Kidney epithelial cell (primary cell): Measurements from ENCODE around the gene DHRSX. TPM values are rescaled to one million over a fixed set of nuclear protein-coding genes. Genes with fewer than 3 reads are reported as not detected.
"Not testable (repeated sequence)": the region's sequence is repeated elsewhere in the genome, so short reads cannot be mapped to it uniquely, and the experiment has no call there.

ENCODE experiments used
- DNase-seq: peaks from one replicate; pipeline ENCODE4 v3.0.0-alpha.2; 2010; ENCODE audit warnings: low read depth
- H3K27me3 ChIP-seq: 2 replicates; pipeline ENCODE4 v1.6.0; 2011; ENCODE audit warnings: low read length; ENCODE audit not compliant: control insufficient read depth, insufficient read depth
- H3K36me3 ChIP-seq: 2 replicates; pipeline ENCODE4 v1.5.1; 2011; ENCODE audit warnings: low read length; ENCODE audit not compliant: control insufficient read depth, insufficient read depth
- H3K4me3 ChIP-seq: 2 replicates; pipeline ENCODE4 v1.5.1; 2011; ENCODE audit warnings: low read depth, mild to moderate bottlenecking, control low read depth, low read length
- total RNA-seq: library from RNA; depleted of rRNA; stranded (reverse); fragments of >200 nt; gene quantifications from 2 replicates; pipeline ENCODE4 v1.2.3, GENCODE V29; 2015
- TF ChIP-seq, protein P1 (sequence below): IDR thresholded peaks from 2 replicates; pipeline ENCODE4 v1.5.1; 2011; ENCODE audit warnings: mild to moderate bottlenecking, moderate library complexity, low read length, control low read depth, inconsistent platforms; ENCODE audit not compliant: insufficient read depth, poor library complexity, severe bottlenecking

Gene DHRSX
- total RNA-seq, 1 donor from 2014 or later, result 31.2 TPM

DNA sequence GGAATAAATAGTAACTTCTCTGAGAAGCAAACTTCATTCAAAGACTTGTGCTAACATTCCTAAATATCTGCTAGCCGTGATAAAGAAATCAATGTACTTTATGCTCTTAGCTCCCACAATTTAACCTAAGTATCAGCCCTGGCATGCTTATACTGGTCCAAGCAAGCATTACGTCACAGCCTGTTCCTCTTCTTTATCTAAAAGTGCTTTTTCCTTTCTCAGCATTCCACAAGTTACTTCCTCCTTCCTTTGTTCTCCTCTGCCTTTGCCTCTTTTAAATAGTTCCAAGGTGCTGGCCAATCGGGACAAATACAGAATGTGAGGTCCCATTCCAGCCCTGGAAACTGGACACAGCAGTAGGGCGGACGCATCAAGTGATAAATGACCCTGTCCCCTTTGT lies 249.6 kb downstream of the DHRSX start:
- Histone ChIP-seq H3K27me3 (no peaks in the 10 kb centered on the region), H3K36me3 (no peaks in the 10 kb centered on the region), H3K4me3 (no peak overlapping the region)
- TF ChIP-seq, protein P1, sequence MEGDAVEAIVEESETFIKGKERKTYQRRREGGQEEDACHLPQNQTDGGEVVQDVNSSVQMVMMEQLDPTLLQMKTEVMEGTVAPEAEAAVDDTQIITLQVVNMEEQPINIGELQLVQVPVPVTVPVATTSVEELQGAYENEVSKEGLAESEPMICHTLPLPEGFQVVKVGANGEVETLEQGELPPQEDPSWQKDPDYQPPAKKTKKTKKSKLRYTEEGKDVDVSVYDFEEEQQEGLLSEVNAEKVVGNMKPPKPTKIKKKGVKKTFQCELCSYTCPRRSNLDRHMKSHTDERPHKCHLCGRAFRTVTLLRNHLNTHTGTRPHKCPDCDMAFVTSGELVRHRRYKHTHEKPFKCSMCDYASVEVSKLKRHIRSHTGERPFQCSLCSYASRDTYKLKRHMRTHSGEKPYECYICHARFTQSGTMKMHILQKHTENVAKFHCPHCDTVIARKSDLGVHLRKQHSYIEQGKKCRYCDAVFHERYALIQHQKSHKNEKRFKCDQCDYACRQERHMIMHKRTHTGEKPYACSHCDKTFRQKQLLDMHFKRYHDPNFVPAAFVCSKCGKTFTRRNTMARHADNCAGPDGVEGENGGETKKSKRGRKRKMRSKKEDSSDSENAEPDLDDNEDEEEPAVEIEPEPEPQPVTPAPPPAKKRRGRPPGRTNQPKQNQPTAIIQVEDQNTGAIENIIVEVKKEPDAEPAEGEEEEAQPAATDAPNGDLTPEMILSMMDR, result no peak
- no peak for DNase-seq

DNA sequence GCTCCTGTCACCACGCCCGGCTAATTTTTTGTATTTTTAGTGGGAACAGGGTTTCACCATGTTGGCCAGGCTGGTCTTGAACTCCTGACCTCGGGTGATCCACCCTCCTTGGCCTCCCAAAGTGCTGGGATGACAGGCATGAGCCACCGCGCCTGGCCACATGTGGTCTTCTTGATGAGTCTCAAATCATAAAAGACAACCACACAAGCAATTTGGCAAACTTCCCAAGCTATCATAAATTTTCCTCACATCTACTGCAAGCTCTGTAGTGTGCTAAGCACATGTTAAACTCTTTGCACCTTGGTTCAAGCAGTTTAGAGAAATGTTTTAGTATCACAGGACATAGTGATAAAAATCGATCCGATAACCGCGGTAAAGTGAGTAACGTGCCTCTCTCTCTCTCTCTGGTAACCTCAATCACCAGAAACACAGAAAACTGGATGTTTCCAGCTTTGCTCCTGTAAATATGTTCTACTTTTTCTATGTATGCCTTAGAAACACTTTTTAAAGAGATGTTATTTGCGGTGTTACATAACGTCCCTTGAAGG lies 256.8 kb downstream of the DHRSX start:
- no peak for DNase-seq
- H3K4me3 ChIP-seq, result no peak overlapping the region
- H3K36me3 ChIP-seq, result no peaks in the 10 kb centered on the region
- H3K27me3 ChIP-seq, result no peaks in the 10 kb centered on the region
- TF ChIP-seq, protein P1, result no peak

DNA sequence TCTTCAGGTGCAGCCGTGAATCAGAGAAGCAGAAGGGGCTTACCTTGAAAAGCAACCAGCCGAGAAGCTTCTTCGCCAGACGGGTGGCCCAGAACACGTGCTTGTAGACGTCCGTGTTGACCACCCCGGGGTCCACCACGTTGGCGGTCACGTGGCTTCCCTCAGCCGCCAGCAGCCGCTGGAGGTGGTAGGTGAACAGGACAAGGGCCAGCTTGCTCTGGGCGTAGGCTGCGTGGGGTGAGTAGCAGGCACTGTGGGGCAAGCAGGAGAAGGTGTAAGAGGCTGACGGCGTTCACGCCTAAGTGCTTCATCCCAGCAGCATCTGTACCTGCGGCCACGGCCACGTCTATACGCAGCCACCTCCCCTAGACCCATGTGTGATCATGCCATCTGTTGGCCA lies 257.8 kb downstream of the DHRSX start:
- TF ChIP-seq, protein P1, result no peak
- no peaks in the 10 kb centered on the region for H3K27me3 ChIP-seq
- DNase-seq, result no peak
- no peak overlapping the region for H3K4me3 ChIP-seq
- H3K36me3 ChIP-seq, result no peaks in the 10 kb centered on the region

DNA sequence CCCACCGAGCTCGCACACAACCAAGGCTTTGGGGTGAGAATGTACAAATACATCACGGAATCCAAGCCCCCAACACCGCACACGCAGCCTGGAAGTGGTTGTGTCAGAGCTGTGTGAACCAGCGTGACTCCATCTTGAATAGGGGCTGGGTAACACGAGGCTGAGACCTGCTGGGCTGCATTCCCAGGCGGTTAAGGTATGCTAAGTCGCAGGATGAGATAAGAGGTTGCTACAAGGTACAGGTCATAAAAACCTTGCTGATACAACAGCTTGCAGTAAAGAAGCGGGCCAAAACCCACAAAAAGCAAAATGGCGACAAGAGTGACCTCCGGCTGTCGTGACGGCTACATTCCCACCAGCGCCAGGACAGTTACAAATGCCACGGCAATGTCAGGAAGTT lies 258.4 kb downstream of the DHRSX start:
- DNase-seq, result no peak
- Histone ChIP-seq H3K36me3 (no peaks in the 10 kb centered on the region), H3K4me3 (no peak overlapping the region), H3K27me3 (no peaks in the 10 kb centered on the region)
- TF ChIP-seq, protein P1, result no peak

DNA sequence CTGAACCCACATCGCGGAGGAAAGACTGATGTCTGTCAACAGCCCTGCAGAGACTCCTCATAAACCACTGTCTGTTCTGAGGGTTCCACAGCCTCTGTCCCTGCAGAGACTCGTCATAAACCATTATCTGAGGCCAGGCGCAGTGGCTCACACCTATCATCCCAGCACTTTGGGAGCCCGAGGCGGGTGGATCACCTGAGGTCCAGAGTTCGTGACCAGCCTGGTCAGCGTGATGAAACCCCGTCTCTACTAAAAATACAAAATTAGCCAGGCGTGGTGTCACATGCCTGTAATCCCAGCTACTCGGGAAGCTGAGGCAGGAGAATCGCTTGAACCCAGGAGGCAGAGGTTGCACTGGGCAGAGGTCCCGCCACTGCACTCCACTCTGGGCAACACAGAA lies 259.3 kb downstream of the DHRSX start:
- H3K36me3 ChIP-seq, DNase-seq, H3K27me3 ChIP-seq, H3K4me3 ChIP-seq: not testable (repeated sequence)

DNA sequence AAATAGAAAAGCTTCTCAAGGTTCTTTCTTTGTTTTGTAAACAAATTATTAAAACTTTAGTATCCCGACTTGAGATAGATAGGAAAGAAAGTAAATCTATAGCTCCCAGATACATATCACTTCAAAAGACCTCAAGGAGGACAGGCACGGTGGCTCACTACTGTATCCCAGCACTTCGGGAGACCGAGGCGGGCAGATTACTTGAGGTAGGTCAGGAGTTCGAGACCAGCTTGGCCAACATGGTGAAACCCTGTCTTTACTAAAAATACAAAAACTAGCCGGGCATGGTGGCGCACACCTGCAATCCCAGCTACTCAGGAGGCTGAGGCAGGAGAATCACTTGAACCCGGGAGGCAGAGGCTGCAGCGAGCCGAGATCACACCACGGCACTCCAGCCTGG lies 260.0 kb downstream of the DHRSX start:
- not testable (repeated sequence) for H3K27me3 ChIP-seq, H3K4me3 ChIP-seq, H3K36me3 ChIP-seq, DNase-seq

DNA sequence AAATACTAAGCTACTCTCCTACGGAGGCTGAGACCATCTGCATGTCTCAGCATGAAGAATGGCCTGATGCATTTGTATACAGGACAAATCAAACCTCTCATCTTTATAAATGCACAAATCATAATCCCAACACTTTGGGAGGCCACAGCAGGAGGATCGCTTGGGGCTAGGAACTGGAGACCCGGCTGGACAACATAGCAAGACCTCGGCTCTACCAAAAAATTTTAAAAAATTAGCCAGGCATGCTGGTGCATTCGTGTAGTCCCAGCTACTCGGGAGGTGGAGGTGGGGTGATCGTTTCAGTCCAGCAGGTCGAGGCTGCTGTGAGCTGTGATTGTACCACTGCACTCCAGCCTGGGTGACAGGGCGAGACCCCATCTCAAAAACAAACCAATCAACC lies 262.8 kb downstream of the DHRSX start:
- no peak for DNase-seq
- TF ChIP-seq, protein P1, result no peak
- Histone ChIP-seq H3K4me3 (no peak overlapping the region), H3K36me3 (no peaks in the 10 kb centered on the region), H3K27me3 (no peaks in the 10 kb centered on the region)
